Neural crest cell (in vitro differentiated cells): Measurements from ENCODE around the gene ZFP62. TPM values are rescaled to one million over a fixed set of nuclear protein-coding genes. Genes with fewer than 3 reads are reported as not detected.
A peak's percentile ranks its signal among the peaks of the same experiment; 100 is the strongest.
"Not testable (repeated sequence)": the region's sequence is repeated elsewhere in the genome, so short reads cannot be mapped to it uniquely, and the experiment has no call there.

Experiments used
- DNase-seq: peaks from one replicate; pipeline ENCODE4 v3.0.0; 2021; ENCODE audit warnings: low read depth, mixed read lengths, low spot score
- H3K27ac Mint-ChIP-seq: one replicate; pipeline ENCODE4 v1.8.0; 2021; ENCODE audit warnings: mild to moderate bottlenecking, mixed read lengths; ENCODE audit not compliant: unreplicated experiment
- H3K27me3 Mint-ChIP-seq: 2 replicates; pipeline ENCODE4 v1.8.0; 2021; ENCODE audit warnings: low read depth, mild to moderate bottlenecking, mixed read lengths
- H3K36me3 Mint-ChIP-seq: 2 replicates; pipeline ENCODE4 v1.8.0; 2021; ENCODE audit warnings: low read depth, mild to moderate bottlenecking, mixed read lengths
- H3K4me1 Mint-ChIP-seq: 2 replicates; pipeline ENCODE4 v1.8.0; 2021; ENCODE audit warnings: mixed read lengths
- H3K4me3 Mint-ChIP-seq: one replicate; pipeline ENCODE4 v1.8.0; 2021; ENCODE audit warnings: mild to moderate bottlenecking, mixed read lengths
- H3K9me3 Mint-ChIP-seq: 2 replicates; pipeline ENCODE4 v1.8.0; 2021; ENCODE audit warnings: mixed read lengths
- CTCF ChIP-seq: fragments of 200-600 bp; sonication (generic); conservative IDR thresholded peaks from 2 replicates; pipeline ENCODE4 v1.5.0; 2021; ENCODE audit warnings: antibody characterized with exemption, mild to moderate bottlenecking
- total RNA-seq: library from RNA; stranded (reverse); gene quantifications from 2 replicates; pipeline ENCODE4 v1.2.1, GENCODE V29; 2021

Gene ZFP62
- total RNA-seq, 1 donor from 2014 or later = 44.4 TPM

- Mint-ChIP-seq H3K9me3 (peaks cover 3% of the 10 kb centered on the region), H3K27ac (peak overlapping the region; percentile 100), H3K4me1 (peaks cover 27% of the 10 kb centered on the region), H3K4me3 (peak overlapping the region; percentile 93), H3K27me3 (no peaks in the 10 kb centered on the region), H3K36me3 (peaks cover 27% of the 10 kb centered on the region)
- TF ChIP-seq CTCF = peak; percentile 38
- peak; percentile 61 for DNase-seq
These were observed 29.7 kb downstream of the ZFP62 start for GRCh38 chr5:180831139-180832093.

GRCh38 chr5:180830253-180831138 is 30.6 kb downstream of the ZFP62 start:
- Mint-ChIP-seq H3K4me3 (peak overlapping the region; percentile 93), H3K9me3 (peaks cover 3% of the 10 kb centered on the region), H3K4me1 (peaks cover 27% of the 10 kb centered on the region), H3K27ac (peak overlapping the region; percentile 98), H3K36me3 (peaks cover 26% of the 10 kb centered on the region), H3K27me3 (no peaks in the 10 kb centered on the region)
- DNase-seq = no peak
- no peak for TF ChIP-seq CTCF

- Mint-ChIP-seq H3K4me3 (peak overlapping the region; percentile 86), H3K9me3 (peaks cover 3% of the 10 kb centered on the region), H3K4me1 (peaks cover 34% of the 10 kb centered on the region), H3K36me3 (peaks cover 26% of the 10 kb centered on the region), H3K27me3 (no peaks in the 10 kb centered on the region), H3K27ac (no peak overlapping the region)
- DNase-seq = no peak
- TF ChIP-seq CTCF = no peak
These were observed 31.4 kb downstream of the ZFP62 start for GRCh38 chr5:180829726-180830125.

- not testable (repeated sequence) for DNase-seq, H3K9me3 Mint-ChIP-seq, H3K27me3 Mint-ChIP-seq
- Mint-ChIP-seq H3K4me1 (peaks cover 39% of the 10 kb centered on the region), H3K4me3 (peak overlapping the region; percentile 86), H3K27ac (peak overlapping the region; percentile 92), H3K36me3 (peaks cover 26% of the 10 kb centered on the region)
These were observed 32.1 kb downstream of the ZFP62 start for GRCh38 chr5:180828756-180829531.

GRCh38 chr5:180827374-180827773 is 33.7 kb downstream of the ZFP62 start:
- DNase-seq, H3K27me3 Mint-ChIP-seq, H3K4me3 Mint-ChIP-seq, H3K27ac Mint-ChIP-seq, H3K9me3 Mint-ChIP-seq: not testable (repeated sequence)
- Mint-ChIP-seq H3K36me3 (peaks cover 26% of the 10 kb centered on the region), H3K4me1 (peaks cover 35% of the 10 kb centered on the region)
